Progenitor cell of endocrine pancreas (in vitro differentiated cells): ENCODE data around the gene LGALS3BP. TPM values are rescaled to one million over a fixed set of nuclear protein-coding genes. Genes with fewer than 3 reads are reported as not detected.

Experiments
- DNase-seq: peaks from one replicate; pipeline ENCODE4 v3.0.0; 2021; ENCODE audit warnings: low spot score; ENCODE audit not compliant: unreplicated experiment
- H3K27ac Mint-ChIP-seq: 2 replicates; pipeline ENCODE4 v1.8.0; 2021; ENCODE audit warnings: mild to moderate bottlenecking, moderate library complexity, mixed read lengths
- H3K27me3 Mint-ChIP-seq: 2 replicates; pipeline ENCODE4 v1.8.0; 2021; ENCODE audit warnings: mixed read lengths
- H3K36me3 Mint-ChIP-seq: 2 replicates; pipeline ENCODE4 v1.8.0; 2022; ENCODE audit warnings: mixed read lengths; ENCODE audit not compliant: insufficient read depth
- H3K4me1 Mint-ChIP-seq: 2 replicates; pipeline ENCODE4 v1.8.0; 2021; ENCODE audit warnings: low read depth, mixed read lengths
- H3K4me3 Mint-ChIP-seq: 2 replicates; pipeline ENCODE4 v1.8.0; 2021; ENCODE audit warnings: low read depth, mild to moderate bottlenecking, moderate library complexity, mixed read lengths
- H3K9me3 Mint-ChIP-seq: 2 replicates; pipeline ENCODE4 v1.8.0; 2021; ENCODE audit warnings: low read depth, mixed read lengths
- CTCF ChIP-seq: fragments of 200-600 bp; sonication (generic); IDR thresholded peaks from one replicate; pipeline ENCODE4 v1.5.0; 2021; ENCODE audit warnings: antibody characterized with exemption, mild to moderate bottlenecking; ENCODE audit not compliant: unreplicated experiment
- total RNA-seq: library from RNA; stranded (reverse); gene quantifications from 2 replicates; pipeline ENCODE4 v1.2.1, GENCODE V29; 2021

The LGALS3BP gene
- total RNA-seq, 1 donor from 2014 or later = 72.5 TPM

GRCh38 chr17:79026376-79027273, 46.9 kb upstream of the LGALS3BP start:
- Mint-ChIP-seq H3K4me3 (no peak overlapping the region), H3K4me1 (peaks cover 8% of the 10 kb centered on the region), H3K27ac (no peak overlapping the region), H3K36me3 (no peaks in the 10 kb centered on the region), H3K27me3 (peaks cover 70% of the 10 kb centered on the region), H3K9me3 (no peaks in the 10 kb centered on the region)
- TF ChIP-seq CTCF = no peak
- no peak for DNase-seq

- H3K27ac Mint-ChIP-seq = no peak overlapping the region
These were observed 45.4 kb upstream of the LGALS3BP start for GRCh38 chr17:79024901-79025737.

GRCh38 chr17:79023886-79024771, 44.4 kb upstream of the LGALS3BP start, which contains the start of gene C1QTNF1:
C1QTNF1 (plus strand) TSS chr17:79024169; CDS start chr17:79043969, 19,800 bp downstream.
- Mint-ChIP-seq H3K36me3 (no peaks in the 10 kb centered on the region), H3K27me3 (peaks cover 71% of the 10 kb centered on the region), H3K9me3 (no peaks in the 10 kb centered on the region), H3K27ac (no peak within 1 kb of the TSS), H3K4me3 (peak within 1 kb of the TSS; percentile 78), H3K4me1 (peaks cover 21% of the 10 kb centered on the region)
- peak; percentile 66 for TF ChIP-seq CTCF
- peak; percentile 56 for DNase-seq

More at GRCh38 chr17:79024901-79025737, 45.4 kb upstream of the LGALS3BP start:
- no peak for DNase-seq
- Mint-ChIP-seq H3K9me3 (no peaks in the 10 kb centered on the region), H3K36me3 (no peaks in the 10 kb centered on the region), H3K27me3 (peaks cover 79% of the 10 kb centered on the region), H3K4me3 (peak overlapping the region; percentile 55), H3K4me1 (peaks cover 12% of the 10 kb centered on the region)
- TF ChIP-seq CTCF = no peak

GRCh38 chr17:79023180-79023705, 43.5 kb upstream of the LGALS3BP start:
- Mint-ChIP-seq H3K27me3 (peaks cover 64% of the 10 kb centered on the region), H3K4me3 (peak overlapping the region; percentile 62), H3K4me1 (peaks cover 26% of the 10 kb centered on the region), H3K27ac (no peak overlapping the region), H3K36me3 (no peaks in the 10 kb centered on the region), H3K9me3 (no peaks in the 10 kb centered on the region)
- TF ChIP-seq CTCF = no peak
- no peak for DNase-seq
